Left colon (tissue), 2 donors: ENCODE data around the gene ZNF583. TPM values are rescaled to one million over a fixed set of nuclear protein-coding genes. Genes with fewer than 3 reads are reported as not detected.

Source experiments
- ATAC-seq: fragments of 200-7000 bp; cut with Tn5 transposase; one replicate; pipeline ENCODE4 v1.9.1; 2020; ENCODE audit warnings: mild to moderate bottlenecking, moderate library complexity
- DNase-seq, 2 donors: peaks; one replicate each; pipeline ENCODE4 v3.0.0-alpha.2; 2020
- intact Hi-C, 2 donors: fragments of 100-400 bp; cut with DNase I in 1 of 2; cut with micrococcal nuclease in 1 of 2; formaldehyde crosslinking; loops; one replicate each; pipeline versions ENCODE4 v1.11.2 to v1.14.0; 2022; cut with DNase I, micrococcal nuclease
- total RNA-seq, 2 donors: library from RNA; stranded (reverse); fragmentation: NEBNext Ultra II Directional; extraction: Animal tissue kit (Norgen Biotek cat#: 25700); gene quantifications; one replicate each; pipeline ENCODE4 v1.2.1, GENCODE V29; 2021
- donor health status: DM: no; HTN: no; CAD: no.
- donor health status: DM: yes; HTN: yes; CAD: no.

ZNF583 gene
- total RNA-seq, 2 donors from 2014 or later = 1.5 to 2.4 TPM

DNA sequence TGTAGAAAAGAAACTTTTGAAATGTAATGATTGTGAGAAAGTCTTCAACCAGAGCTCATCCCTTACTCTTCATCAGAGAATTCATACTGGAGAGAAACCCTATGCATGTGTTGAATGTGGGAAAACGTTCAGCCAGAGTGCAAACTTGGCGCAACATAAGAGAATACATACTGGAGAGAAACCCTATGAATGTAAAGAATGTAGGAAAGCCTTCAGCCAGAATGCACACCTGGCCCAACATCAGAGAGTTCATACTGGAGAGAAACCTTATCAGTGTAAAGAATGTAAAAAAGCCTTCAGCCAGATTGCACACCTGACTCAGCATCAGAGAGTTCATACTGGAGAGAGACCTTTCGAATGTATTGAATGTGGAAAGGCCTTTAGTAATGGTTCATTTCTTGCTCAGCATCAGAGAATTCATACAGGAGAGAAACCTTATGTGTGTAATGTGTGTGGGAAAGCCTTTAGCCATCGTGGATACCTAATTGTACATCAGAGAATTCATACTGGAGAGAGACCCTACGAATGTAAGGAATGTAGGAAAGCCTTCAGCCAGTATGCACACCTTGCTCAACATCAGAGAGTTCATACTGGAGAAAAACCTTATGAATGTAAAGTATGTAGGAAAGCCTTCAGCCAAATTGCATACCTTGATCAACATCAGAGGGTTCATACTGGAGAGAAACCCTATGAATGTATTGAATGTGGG is 19.3 kb downstream of the ZNF583 start:
- ATAC-seq (no peak), DNase-seq (no peak)

DNA sequence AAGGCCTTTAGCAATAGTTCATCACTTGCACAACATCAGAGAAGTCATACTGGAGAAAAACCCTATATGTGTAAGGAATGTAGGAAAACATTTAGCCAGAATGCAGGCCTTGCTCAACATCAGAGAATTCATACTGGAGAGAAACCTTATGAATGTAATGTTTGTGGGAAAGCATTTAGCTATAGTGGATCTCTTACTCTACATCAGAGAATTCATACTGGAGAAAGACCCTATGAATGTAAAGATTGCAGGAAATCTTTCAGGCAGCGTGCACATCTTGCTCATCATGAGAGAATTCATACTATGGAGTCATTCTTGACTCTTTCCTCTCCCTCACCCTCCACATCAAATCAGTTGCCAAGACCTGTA is 19.8 kb downstream of the ZNF583 start:
- intact Hi-C loops = no loop called here
- ATAC-seq (no peak), DNase-seq (no peak)

More for the DNA sequence above, 19.3 kb downstream of the ZNF583 start:
- intact Hi-C loops = no loop called here

DNA sequence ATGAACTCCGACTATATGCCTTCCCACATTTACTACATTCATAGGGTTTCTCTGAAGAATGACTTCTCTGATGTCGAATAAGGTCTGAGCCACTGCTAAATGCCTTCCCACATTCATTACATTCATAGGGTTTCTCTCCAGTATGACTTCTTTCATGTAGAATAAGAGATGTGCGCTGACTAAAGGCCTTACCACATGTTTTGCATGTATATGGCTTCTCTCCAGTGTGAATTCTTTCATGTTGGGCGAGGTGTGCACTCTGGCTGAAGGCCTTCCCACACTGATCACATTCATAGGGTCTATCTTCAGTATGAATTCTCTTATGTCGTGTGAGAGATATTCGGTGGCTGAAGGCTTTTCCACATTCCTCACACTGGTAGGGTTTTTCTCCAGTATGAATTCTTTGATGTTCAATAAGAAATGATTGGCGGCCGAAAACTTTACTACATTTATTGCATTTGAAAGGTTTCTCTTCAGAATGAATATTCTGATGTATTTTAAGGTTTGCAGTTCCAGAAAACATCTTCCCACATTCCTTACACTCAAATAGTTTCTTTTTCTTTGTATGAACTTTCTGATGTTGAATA is 37.2 kb downstream of the ZNF583 start:
- no peak for ATAC-seq
- intact Hi-C loops = no loop called here
- no peak for DNase-seq

DNA sequence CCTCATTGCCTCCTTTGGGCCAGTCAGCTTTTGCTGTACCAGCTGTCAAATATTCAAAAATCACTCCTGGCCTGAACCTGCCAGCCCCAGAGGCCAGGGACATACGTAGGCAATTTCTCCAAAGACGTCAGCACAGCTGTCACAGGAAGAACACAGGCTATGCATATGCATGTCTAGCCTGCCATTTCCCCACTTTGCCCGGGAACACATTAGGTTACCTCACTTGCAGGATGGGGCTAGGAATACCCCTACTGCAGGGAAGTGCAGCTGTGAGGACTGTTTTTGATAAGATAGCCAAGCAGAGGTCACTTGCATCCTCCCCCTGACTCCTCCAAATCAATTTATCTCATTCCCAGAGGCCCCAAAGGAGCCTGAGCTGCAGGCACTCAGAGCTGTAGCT is 70.2 kb downstream of the ZNF583 start:
- ATAC-seq = no peak
- no peak for DNase-seq
- intact Hi-C loops = no loop called here

DNA sequence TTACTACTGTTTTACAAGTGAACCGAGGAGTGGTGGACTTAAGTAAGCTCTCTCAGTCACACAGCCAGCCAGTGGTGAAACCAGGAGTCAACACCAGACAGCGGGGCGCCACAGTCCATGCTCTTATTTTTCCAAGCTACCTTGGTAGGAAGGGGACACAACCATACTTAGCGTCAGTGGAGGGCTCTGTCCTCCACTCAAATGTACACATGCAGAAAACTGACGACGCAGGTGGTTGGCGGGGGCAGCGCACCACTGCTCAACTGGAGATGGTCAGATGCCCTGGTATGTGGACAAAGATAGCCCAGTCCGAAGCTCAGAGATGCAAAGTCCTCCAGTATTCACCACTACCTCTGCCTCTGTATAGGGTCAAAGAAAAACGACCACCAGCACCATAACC is 72.0 kb downstream of the ZNF583 start:
- ATAC-seq (no peak), DNase-seq (no peak)
- intact Hi-C loops = no loop called here

Other genes starting within 250 kb of the ZNF583 start
- not detected for gene GALP, start 228.3 kb upstream of the ZNF583 start, total RNA-seq
- not detected for gene ZSCAN5B, start 206.5 kb upstream of the ZNF583 start, total RNA-seq
- gene ZSCAN5C, start 202.1 kb upstream of the ZNF583 start, total RNA-seq = not detected
- gene EDDM13, start 131.6 kb upstream of the ZNF583 start, total RNA-seq = not detected
- 10 to 100 TPM in 1 of 2 donors, 1 to 10 TPM in 1; 9.4 to 19.6 TPM for gene ZSCAN5A, start 89.5 kb upstream of the ZNF583 start, total RNA-seq
- 1 to 10 TPM; 1.1 to 1.3 TPM for gene ZNF582, start 10.8 kb upstream of the ZNF583 start, total RNA-seq
- gene ZNF667, start 73.0 kb downstream of the ZNF583 start, total RNA-seq = under 1 TPM; 0.34 to 0.67 TPM
- gene ZNF471, start 103.5 kb downstream of the ZNF583 start, total RNA-seq = 1 to 10 TPM; 2.6 to 4.4 TPM
- 1 to 10 TPM in 1 of 2 donors, under 1 TPM in 1; 0.98 to 2.0 TPM for gene ZFP28, start 134.6 kb downstream of the ZNF583 start, total RNA-seq
- 1 to 10 TPM; 1.3 to 2.5 TPM for gene ZNF470, start 163.1 kb downstream of the ZNF583 start, total RNA-seq
- gene ZNF71, start 191.0 kb downstream of the ZNF583 start, total RNA-seq = 1 to 10 TPM; 2.1 to 3.8 TPM
- gene SMIM17, start 238.8 kb downstream of the ZNF583 start, total RNA-seq = under 1 TPM in 1 of 2 donors, not detected in 1; 0.27 TPM